HL-60 (cell line): ENCODE measurements around the gene MYOM3.

Source experiments
- DNase-seq, 2 experiments: peaks; one replicate each; pipeline ENCODE4 v3.0.0-alpha.2; 2010 to 2020; ENCODE audit warnings: low read depth in 1 of 2, low spot score in 1 of 2
- H3K27ac ChIP-seq: fragments of 250-450 bp; sonication (Bioruptor Pico); replicated peaks from 2 replicates; pipeline ENCODE4 v1.5.1; 2020; ENCODE audit warnings: mild to moderate bottlenecking, moderate library complexity
- H3K27me3 ChIP-seq: fragments of 250-450 bp; sonication (Bioruptor Pico); 2 replicates; pipeline ENCODE4 v1.5.1; 2021; ENCODE audit warnings: mild to moderate bottlenecking, moderate library complexity; ENCODE audit not compliant: insufficient read depth, poor library complexity, severe bottlenecking
- H3K4me3 ChIP-seq: replicated peaks from 2 replicates; pipeline ENCODE4 v1.5.1; 2011; ENCODE audit warnings: mild to moderate bottlenecking, control low read depth, low read length; ENCODE audit not compliant: insufficient read depth
- GABPA ChIP-seq: IDR thresholded peaks from 2 replicates; pipeline ENCODE4 v1.6.1; 2012; ENCODE audit warnings: low read depth
- POLR2AphosphoS5 ChIP-seq: IDR thresholded peaks from 2 replicates; pipeline ENCODE4 v1.6.1; 2012; ENCODE audit warnings: low read depth
- SPI1 ChIP-seq: IDR thresholded peaks from 2 replicates; pipeline ENCODE4 v1.6.1; 2012; ENCODE audit warnings: low read depth, mild to moderate bottlenecking, borderline replicate concordance
- TF ChIP-seq, protein P1 (sequence below): IDR thresholded peaks from one replicate; pipeline ENCODE4 v1.5.1; 2011; ENCODE audit warnings: low read length, control low read depth, inconsistent platforms; ENCODE audit not compliant: insufficient read depth
- TF ChIP-seq, protein P2 (sequence below): IDR thresholded peaks from 2 replicates; pipeline ENCODE4 v1.6.1; 2012; ENCODE audit warnings: low read depth; ENCODE audit not compliant: insufficient replicate concordance

Gene MYOM3

DNA sequence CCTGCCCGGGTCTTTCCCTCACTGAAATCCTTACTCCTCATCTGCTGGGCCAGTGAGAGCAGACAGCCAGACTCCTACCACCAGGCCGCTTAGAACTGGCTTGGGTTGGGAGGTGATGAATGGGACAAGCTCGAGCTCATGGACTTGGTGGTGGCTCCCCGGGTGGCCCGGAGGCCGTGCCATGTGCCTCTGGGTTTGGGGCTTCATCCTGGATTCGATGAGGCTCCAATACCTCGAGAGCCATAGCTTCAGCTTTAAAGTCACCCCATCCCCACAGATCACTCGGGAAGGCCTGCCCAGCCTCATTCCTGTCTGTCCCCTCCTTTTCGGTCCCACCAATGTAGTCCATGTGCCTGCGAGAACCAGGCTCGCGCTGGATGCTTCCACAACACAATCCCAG, 51.5 kb downstream of the MYOM3 start:
- H3K27ac ChIP-seq: no peak overlapping the region
- TF ChIP-seq POLR2AphosphoS5 (no peak), SPI1 (no peak), GABPA (no peak)
- TF ChIP-seq, protein P1, sequence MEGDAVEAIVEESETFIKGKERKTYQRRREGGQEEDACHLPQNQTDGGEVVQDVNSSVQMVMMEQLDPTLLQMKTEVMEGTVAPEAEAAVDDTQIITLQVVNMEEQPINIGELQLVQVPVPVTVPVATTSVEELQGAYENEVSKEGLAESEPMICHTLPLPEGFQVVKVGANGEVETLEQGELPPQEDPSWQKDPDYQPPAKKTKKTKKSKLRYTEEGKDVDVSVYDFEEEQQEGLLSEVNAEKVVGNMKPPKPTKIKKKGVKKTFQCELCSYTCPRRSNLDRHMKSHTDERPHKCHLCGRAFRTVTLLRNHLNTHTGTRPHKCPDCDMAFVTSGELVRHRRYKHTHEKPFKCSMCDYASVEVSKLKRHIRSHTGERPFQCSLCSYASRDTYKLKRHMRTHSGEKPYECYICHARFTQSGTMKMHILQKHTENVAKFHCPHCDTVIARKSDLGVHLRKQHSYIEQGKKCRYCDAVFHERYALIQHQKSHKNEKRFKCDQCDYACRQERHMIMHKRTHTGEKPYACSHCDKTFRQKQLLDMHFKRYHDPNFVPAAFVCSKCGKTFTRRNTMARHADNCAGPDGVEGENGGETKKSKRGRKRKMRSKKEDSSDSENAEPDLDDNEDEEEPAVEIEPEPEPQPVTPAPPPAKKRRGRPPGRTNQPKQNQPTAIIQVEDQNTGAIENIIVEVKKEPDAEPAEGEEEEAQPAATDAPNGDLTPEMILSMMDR: no peak
- TF ChIP-seq, protein P2, sequence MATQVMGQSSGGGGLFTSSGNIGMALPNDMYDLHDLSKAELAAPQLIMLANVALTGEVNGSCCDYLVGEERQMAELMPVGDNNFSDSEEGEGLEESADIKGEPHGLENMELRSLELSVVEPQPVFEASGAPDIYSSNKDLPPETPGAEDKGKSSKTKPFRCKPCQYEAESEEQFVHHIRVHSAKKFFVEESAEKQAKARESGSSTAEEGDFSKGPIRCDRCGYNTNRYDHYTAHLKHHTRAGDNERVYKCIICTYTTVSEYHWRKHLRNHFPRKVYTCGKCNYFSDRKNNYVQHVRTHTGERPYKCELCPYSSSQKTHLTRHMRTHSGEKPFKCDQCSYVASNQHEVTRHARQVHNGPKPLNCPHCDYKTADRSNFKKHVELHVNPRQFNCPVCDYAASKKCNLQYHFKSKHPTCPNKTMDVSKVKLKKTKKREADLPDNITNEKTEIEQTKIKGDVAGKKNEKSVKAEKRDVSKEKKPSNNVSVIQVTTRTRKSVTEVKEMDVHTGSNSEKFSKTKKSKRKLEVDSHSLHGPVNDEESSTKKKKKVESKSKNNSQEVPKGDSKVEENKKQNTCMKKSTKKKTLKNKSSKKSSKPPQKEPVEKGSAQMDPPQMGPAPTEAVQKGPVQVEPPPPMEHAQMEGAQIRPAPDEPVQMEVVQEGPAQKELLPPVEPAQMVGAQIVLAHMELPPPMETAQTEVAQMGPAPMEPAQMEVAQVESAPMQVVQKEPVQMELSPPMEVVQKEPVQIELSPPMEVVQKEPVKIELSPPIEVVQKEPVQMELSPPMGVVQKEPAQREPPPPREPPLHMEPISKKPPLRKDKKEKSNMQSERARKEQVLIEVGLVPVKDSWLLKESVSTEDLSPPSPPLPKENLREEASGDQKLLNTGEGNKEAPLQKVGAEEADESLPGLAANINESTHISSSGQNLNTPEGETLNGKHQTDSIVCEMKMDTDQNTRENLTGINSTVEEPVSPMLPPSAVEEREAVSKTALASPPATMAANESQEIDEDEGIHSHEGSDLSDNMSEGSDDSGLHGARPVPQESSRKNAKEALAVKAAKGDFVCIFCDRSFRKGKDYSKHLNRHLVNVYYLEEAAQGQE: no peak
- no peak overlapping the region for H3K4me3 ChIP-seq
- H3K27me3 ChIP-seq: no peaks in the 10 kb centered on the region
- DNase-seq: no peak

DNA sequence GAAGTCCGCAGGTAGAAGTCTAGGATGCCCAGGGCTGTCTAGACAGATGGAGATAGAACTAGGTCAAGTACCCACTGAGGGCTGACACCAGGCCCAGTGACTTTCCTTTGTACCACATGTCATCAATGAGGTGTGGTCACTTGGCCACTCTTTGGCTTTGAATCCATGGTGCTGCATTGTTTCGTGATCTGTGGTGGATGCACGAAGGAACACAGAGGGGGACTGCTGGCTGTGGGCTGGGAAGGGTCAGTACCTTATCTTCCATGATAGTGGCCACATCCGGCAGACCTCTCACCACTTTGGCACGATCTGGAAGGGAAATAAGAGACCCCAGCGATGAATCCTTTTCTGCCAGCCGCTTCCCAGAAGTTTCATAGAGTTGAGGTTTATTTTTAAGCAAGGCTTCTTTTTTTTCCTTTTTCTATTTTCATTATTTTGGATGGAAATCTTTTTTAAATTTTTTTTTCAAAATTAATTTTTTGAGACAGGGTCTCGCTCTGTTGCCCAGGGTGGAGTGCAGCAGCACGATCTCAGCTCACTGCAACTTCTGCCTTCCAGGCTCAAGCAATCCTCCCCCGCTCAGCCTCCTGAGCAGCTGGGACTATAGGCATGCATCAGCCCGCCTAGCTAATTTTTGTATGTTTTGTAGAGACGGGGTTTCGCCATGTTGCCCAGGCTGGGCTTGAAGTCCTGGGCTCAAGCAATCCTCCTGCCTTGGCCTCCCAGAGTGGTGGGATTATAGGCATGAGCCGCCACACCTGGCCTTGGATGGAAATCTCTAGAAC, 53.1 kb downstream of the MYOM3 start:
- no peak overlapping the region for H3K27ac ChIP-seq
- H3K4me3 ChIP-seq: no peak overlapping the region
- no peaks in the 10 kb centered on the region for H3K27me3 ChIP-seq
- TF ChIP-seq, protein P1: no peak
- TF ChIP-seq POLR2AphosphoS5: no peak
- no peak for DNase-seq

DNA sequence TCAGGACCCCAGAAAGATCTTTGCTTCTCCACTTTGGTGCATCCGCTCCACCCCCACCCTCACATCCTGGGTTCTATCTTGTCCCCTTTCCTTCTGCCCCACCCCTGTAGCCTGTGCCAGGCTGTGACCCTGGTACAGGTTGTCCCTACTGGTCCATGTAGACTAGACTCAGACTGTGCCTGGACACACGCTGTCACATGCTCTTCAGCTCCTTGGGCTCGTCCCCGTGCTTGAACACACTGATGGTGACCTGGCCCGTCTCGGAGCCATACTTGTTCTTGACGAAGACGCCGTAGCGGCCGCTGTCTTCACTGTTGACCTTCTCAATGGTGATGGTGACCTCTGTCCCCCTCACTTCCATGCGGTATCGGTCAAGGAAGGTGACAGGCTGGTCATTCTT, 54.8 kb downstream of the MYOM3 start:
- no peak overlapping the region for H3K4me3 ChIP-seq
- TF ChIP-seq, protein P1: no peak
- TF ChIP-seq, protein P2: no peak
- TF ChIP-seq POLR2AphosphoS5 (no peak), SPI1 (no peak), GABPA (no peak)
- no peaks in the 10 kb centered on the region for H3K27me3 ChIP-seq
- no peak for DNase-seq
- H3K27ac ChIP-seq: no peak overlapping the region

DNA sequence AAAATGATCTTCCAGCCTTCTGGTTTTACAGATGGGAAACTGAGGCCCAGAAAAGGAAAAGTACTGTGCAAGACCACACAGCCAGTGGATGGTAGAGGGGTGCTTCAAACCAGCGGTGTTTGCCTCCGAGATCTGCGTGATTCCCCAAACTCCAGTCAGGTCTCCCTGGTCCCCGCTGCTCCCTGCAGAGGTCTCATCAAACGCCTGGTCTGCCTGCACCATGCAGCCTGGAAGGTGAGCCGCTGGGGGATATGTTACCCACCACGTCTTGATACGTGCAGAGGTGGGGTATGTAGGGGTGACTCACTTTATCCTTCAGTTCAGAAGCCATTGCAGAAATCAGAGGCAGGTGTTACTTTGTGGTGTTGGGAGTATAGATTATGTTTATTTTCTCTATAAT, 56.3 kb downstream of the MYOM3 start:
- DNase-seq: no peak
- TF ChIP-seq, protein P2: no peak
- TF ChIP-seq GABPA (no peak), SPI1 (no peak), POLR2AphosphoS5 (no peak)
- TF ChIP-seq, protein P1: no peak
- no peak overlapping the region for H3K4me3 ChIP-seq
- no peak overlapping the region for H3K27ac ChIP-seq
- no peaks in the 10 kb centered on the region for H3K27me3 ChIP-seq
